ENCODE measurements around the gene CD300C. TPM values are rescaled to one million over a fixed set of nuclear protein-coding genes. Genes with fewer than 3 reads are reported as not detected.

Gene CD300C
- total RNA-seq, 2 donors from 2014 or later: 0.35 to 1.1 TPM

DNA sequence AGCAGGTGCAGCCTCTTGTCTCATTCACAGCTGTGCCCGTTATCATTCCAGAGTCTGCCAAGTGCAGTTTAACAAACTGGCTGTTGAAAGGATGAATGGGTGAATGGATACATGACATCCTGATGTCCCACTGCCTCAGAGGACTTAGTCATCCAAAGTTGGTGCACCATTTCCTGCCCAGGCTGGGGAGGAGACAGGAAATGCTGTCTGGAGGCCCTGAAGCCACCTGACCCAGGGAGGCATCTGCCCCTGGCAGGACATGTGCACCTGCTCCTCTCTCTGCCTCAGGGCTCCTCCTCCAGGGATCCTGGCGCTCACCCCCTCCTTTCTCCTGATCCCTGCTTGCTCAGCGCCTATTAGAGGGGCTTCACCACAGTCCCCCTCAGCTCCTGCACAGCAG is 1.8 kb upstream of the CD300C start:
- H3K36me3 ChIP-seq: no peaks in the 10 kb centered on the region
- H3K9me3 ChIP-seq: no peaks in the 10 kb centered on the region
- no peaks in the 10 kb centered on the region for H3K27me3 ChIP-seq
- no peak for TF ChIP-seq CTCF (IDR thresholded peaks at IDR 0.05)
- no peaks in the 10 kb centered on the region for H3K4me1 ChIP-seq
- intact Hi-C loops (cut with DNase I): loop anchor here (5.0 kb wide), 1 partner anchor 55 kb away; no protein-coding TSS in a partner anchor
- H3K4me3 ChIP-seq: no peak overlapping the region
- DNase-seq: no peak
- no peak overlapping the region for H3K9ac ChIP-seq (ENCODE audit: low read depth in 2 of 2, low read length in 2 of 2)
- H3K27ac ChIP-seq: no peak overlapping the region

GRCh38 chr17:74547264-74547663 is 1.3 kb upstream of the CD300C start:
- no peaks in the 10 kb centered on the region for H3K4me1 ChIP-seq
- H3K4me3 ChIP-seq: no peak overlapping the region

GRCh38 chr17:74546586-74546985 is 671 bp upstream of the CD300C start:
- no peak for DNase-seq

More at GRCh38 chr17:74547264-74547663, 1.3 kb upstream of the CD300C start:
- Histone ChIP-seq H3K36me3 (no peaks in the 10 kb centered on the region), H3K27me3 (no peaks in the 10 kb centered on the region), H3K27ac (no peak overlapping the region), H3K9me3 (no peaks in the 10 kb centered on the region), H3K9ac (ENCODE audit: low read depth in 2 of 2, low read length in 2 of 2) (no peak overlapping the region)
- no peak for DNase-seq
- intact Hi-C loops (cut with DNase I): loop anchor here (5.0 kb wide), 1 partner anchor 55 kb away; no protein-coding TSS in a partner anchor
- TF ChIP-seq CTCF (IDR thresholded peaks at IDR 0.05): no peak

GRCh38 chr17:74544991-74545842 is 698 bp downstream of the CD300C start:
- Histone ChIP-seq H3K27ac (no peak overlapping the region), H3K36me3 (no peaks in the 10 kb centered on the region), H3K9me3 (no peaks in the 10 kb centered on the region), H3K4me1 (no peaks in the 10 kb centered on the region), H3K4me3 (no peak overlapping the region), H3K9ac (ENCODE audit: low read depth in 2 of 2, low read length in 2 of 2) (no peak overlapping the region), H3K27me3 (no peaks in the 10 kb centered on the region)
- TF ChIP-seq CTCF (IDR thresholded peaks at IDR 0.05): no peak
- intact Hi-C loops (cut with DNase I): loop anchor here (5.0 kb wide), 1 partner anchor 57 kb away; no protein-coding TSS in a partner anchor
- no peak for DNase-seq

More at GRCh38 chr17:74546586-74546985, 671 bp upstream of the CD300C start:
- intact Hi-C loops (cut with DNase I): loop anchor here (5.0 kb wide), 1 partner anchor 56 kb away; no protein-coding TSS in a partner anchor
- H3K27ac ChIP-seq: no peak overlapping the region
- H3K36me3 ChIP-seq: no peaks in the 10 kb centered on the region
- no peak overlapping the region for H3K4me3 ChIP-seq
- H3K9ac ChIP-seq (ENCODE audit: low read depth in 2 of 2, low read length in 2 of 2): no peak overlapping the region
- no peaks in the 10 kb centered on the region for H3K4me1 ChIP-seq
- no peak for TF ChIP-seq CTCF (IDR thresholded peaks at IDR 0.05)
- no peaks in the 10 kb centered on the region for H3K9me3 ChIP-seq
- H3K27me3 ChIP-seq: no peaks in the 10 kb centered on the region

DNA sequence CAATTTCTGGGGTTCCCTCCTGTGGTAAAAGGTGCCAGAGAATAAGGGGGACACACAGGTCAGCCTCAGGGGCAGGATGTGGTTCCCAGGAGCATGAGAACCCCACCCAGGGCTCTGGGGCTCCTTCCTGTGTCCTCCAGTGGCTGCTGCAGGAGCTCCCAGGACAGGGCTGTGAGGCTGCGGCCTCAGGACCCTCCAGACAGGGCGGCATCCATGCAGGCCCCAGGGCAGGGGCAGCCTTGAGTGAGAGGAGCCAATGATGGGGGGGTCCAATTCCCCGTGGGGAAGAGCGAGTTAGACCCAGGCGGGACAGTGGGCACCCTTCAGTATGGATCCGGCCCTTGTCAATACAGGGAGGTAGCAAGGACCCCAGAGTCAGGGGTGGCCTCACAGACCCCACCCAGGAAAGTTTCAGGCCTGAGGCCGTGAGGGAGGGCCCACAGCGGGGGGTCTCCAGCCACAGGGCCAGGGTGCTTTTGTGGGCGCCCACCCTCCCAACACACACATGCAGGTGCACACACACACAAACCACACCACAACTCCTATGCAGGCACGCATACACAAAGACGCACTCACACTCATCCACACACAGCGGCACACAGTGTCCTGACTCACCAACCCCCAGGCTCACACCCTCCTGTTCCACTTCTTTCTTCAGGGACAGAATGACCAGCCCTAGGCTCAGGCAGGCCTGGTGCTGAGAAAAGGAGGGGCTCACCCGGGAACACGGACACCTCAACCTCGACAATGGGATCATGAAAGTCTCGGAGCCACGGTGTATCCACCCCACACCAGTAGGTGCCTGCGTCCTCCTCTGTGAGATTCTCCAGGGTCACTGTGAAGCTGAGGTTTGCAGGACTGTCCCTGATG is 1.8 kb downstream of the CD300C start:
- H3K9me3 ChIP-seq: no peaks in the 10 kb centered on the region
- intact Hi-C loops (cut with DNase I): no loop called here
- DNase-seq: no peak
- no peaks in the 10 kb centered on the region for H3K4me1 ChIP-seq
- H3K36me3 ChIP-seq: no peaks in the 10 kb centered on the region
- no peak overlapping the region for H3K4me3 ChIP-seq
- no peak overlapping the region for H3K9ac ChIP-seq (ENCODE audit: low read depth in 2 of 2, low read length in 2 of 2)
- no peak for TF ChIP-seq CTCF (IDR thresholded peaks at IDR 0.05)
- H3K27me3 ChIP-seq: no peaks in the 10 kb centered on the region
- H3K27ac ChIP-seq: no peak overlapping the region
